ENCODE results near the gene MMEL1.

- TF ChIP-seq, protein P1, sequence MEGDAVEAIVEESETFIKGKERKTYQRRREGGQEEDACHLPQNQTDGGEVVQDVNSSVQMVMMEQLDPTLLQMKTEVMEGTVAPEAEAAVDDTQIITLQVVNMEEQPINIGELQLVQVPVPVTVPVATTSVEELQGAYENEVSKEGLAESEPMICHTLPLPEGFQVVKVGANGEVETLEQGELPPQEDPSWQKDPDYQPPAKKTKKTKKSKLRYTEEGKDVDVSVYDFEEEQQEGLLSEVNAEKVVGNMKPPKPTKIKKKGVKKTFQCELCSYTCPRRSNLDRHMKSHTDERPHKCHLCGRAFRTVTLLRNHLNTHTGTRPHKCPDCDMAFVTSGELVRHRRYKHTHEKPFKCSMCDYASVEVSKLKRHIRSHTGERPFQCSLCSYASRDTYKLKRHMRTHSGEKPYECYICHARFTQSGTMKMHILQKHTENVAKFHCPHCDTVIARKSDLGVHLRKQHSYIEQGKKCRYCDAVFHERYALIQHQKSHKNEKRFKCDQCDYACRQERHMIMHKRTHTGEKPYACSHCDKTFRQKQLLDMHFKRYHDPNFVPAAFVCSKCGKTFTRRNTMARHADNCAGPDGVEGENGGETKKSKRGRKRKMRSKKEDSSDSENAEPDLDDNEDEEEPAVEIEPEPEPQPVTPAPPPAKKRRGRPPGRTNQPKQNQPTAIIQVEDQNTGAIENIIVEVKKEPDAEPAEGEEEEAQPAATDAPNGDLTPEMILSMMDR (IDR thresholded peaks at IDR 0.05), result no peak
- no peak for TF ChIP-seq POLR2AphosphoS5 (IDR thresholded peaks at IDR 0.05; ENCODE audit: low read depth, low read length)
Measured at GRCh38 chr1:2598329-2598931, 34.4 kb downstream of the MMEL1 start.

All from Panc1 (cell line).